ENCODE measurements around the gene DIABLO. TPM values are rescaled to one million over a fixed set of nuclear protein-coding genes. Genes with fewer than 3 reads are reported as not detected.

The DIABLO gene
- total RNA-seq, 1 donor from 2014 or later: 87.6 TPM

DNA sequence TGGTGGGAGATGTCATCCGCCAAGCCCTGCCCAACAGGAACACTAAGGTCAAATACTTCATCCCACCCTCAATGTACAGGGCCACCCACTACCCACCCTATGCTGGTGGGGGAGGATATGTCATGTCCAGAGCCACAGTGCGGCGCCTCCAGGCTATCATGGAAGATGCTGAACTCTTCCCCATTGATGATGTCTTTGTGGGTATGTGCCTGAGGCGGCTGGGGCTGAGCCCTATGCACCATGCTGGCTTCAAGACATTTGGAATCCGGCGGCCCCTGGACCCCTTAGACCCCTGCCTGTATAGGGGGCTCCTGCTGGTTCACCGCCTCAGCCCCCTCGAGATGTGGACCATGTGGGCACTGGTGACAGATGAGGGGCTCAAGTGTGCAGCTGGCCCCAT lies 18.9 kb downstream of the DIABLO start:
- peaks cover 10% of the 10 kb centered on the region for H3K36me3 Mint-ChIP-seq (ENCODE audit: low read depth, unreplicated experiment)
- no peak overlapping the region for H3K27ac ChIP-seq (ENCODE audit: low read depth, low read length)
- no peak for DNase-seq (ENCODE audit: low read depth)
- no peaks in the 10 kb centered on the region for H3K79me2 ChIP-seq (ENCODE audit: insufficient read depth, low read length)
- H3K4me1 Mint-ChIP-seq (ENCODE audit: low read depth, unreplicated experiment): no peaks in the 10 kb centered on the region
- no peaks in the 10 kb centered on the region for H3K9me3 Mint-ChIP-seq (ENCODE audit: unreplicated experiment)
- H3K27me3 Mint-ChIP-seq (ENCODE audit: low read depth, unreplicated experiment): peaks cover 13% of the 10 kb centered on the region
- peaks cover 39% of the 10 kb centered on the region for H4K20me1 ChIP-seq (ENCODE audit: insufficient read depth, low read length)
- H3K27ac Mint-ChIP-seq (ENCODE audit: unreplicated experiment): no peak overlapping the region
- no peak overlapping the region for H3K4me2 ChIP-seq (ENCODE audit: low read length)
- no peak for FAIRE-seq
- peaks cover 6% of the 10 kb centered on the region for H3K4me1 ChIP-seq (ENCODE audit: insufficient read depth, low read length)
- no peaks in the 10 kb centered on the region for H3K9me3 ChIP-seq (ENCODE audit: insufficient read depth, low read depth, low read length)
- no peak overlapping the region for H3K9ac ChIP-seq (ENCODE audit: low read length)
- TF ChIP-seq EZH2 (IDR thresholded peaks at IDR 0.05; ENCODE audit: insufficient read depth, low read length): no peak
- TF ChIP-seq, protein P1, sequence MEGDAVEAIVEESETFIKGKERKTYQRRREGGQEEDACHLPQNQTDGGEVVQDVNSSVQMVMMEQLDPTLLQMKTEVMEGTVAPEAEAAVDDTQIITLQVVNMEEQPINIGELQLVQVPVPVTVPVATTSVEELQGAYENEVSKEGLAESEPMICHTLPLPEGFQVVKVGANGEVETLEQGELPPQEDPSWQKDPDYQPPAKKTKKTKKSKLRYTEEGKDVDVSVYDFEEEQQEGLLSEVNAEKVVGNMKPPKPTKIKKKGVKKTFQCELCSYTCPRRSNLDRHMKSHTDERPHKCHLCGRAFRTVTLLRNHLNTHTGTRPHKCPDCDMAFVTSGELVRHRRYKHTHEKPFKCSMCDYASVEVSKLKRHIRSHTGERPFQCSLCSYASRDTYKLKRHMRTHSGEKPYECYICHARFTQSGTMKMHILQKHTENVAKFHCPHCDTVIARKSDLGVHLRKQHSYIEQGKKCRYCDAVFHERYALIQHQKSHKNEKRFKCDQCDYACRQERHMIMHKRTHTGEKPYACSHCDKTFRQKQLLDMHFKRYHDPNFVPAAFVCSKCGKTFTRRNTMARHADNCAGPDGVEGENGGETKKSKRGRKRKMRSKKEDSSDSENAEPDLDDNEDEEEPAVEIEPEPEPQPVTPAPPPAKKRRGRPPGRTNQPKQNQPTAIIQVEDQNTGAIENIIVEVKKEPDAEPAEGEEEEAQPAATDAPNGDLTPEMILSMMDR (IDR thresholded peaks at IDR 0.05; ENCODE audit: insufficient read depth, low read depth, low read length): no peak
- no peak overlapping the region for H2AFZ ChIP-seq (ENCODE audit: low read depth, low read length)
- no peak overlapping the region for H3K4me3 Mint-ChIP-seq (ENCODE audit: unreplicated experiment)
- H3K4me3 ChIP-seq (ENCODE audit: insufficient read depth, low read depth, low read length): no peak overlapping the region
- H3K36me3 ChIP-seq (ENCODE audit: insufficient read depth, low read length): peaks cover 23% of the 10 kb centered on the region
- peaks cover 20% of the 10 kb centered on the region for H3K27me3 ChIP-seq (ENCODE audit: insufficient read depth, low read length)

DNA sequence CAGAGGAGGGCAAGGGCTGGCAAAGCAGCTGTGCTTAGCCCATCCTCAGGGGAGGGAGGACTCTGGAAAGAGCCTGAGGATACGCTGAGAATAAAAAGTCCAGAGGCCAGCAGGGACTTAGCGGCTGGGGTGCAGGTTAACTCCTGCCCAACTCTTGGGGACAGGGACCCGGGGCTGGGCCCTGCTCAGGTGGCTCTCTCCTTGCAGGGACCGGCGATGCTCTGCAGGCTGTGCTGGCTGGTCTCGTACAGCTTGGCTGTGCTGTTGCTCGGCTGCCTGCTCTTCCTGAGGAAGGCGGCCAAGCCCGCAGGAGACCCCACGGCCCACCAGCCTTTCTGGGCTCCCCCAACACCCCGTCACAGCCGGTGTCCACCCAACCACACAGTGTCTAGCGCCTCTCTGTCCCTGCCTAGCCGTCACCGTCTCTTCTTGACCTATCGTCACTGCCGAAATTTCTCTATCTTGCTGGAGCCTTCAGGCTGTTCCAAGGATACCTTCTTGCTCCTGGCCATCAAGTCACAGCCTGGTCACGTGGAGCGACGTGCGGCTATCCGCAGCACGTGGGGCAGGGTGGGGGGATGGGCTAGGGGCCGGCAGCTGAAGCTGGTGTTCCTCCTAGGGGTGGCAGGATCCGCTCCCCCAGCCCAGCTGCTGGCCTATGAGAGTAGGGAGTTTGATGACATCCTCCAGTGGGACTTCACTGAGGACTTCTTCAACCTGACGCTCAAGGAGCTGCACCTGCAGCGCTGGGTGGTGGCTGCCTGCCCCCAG lies 19.6 kb downstream of the DIABLO start:
- no peak overlapping the region for H3K4me3 Mint-ChIP-seq (ENCODE audit: unreplicated experiment)
- no peak overlapping the region for H3K27ac Mint-ChIP-seq (ENCODE audit: unreplicated experiment)
- DNase-seq (ENCODE audit: low read depth): no peak
- Histone ChIP-seq H3K9me3 (ENCODE audit: insufficient read depth, low read depth, low read length) (no peaks in the 10 kb centered on the region), H3K79me2 (ENCODE audit: insufficient read depth, low read length) (no peaks in the 10 kb centered on the region), H3K9ac (ENCODE audit: low read length) (no peak overlapping the region), H3K27me3 (ENCODE audit: insufficient read depth, low read length) (peaks cover 20% of the 10 kb centered on the region), H2AFZ (ENCODE audit: low read depth, low read length) (no peak overlapping the region), H3K27ac (ENCODE audit: low read depth, low read length) (no peak overlapping the region), H4K20me1 (ENCODE audit: insufficient read depth, low read length) (peaks cover 39% of the 10 kb centered on the region), H3K4me1 (ENCODE audit: insufficient read depth, low read length) (peaks cover 6% of the 10 kb centered on the region), H3K4me2 (ENCODE audit: low read length) (no peak overlapping the region), H3K36me3 (ENCODE audit: insufficient read depth, low read length) (peaks cover 19% of the 10 kb centered on the region), H3K4me3 (ENCODE audit: insufficient read depth, low read depth, low read length) (no peak overlapping the region)
- peaks cover 16% of the 10 kb centered on the region for H3K27me3 Mint-ChIP-seq (ENCODE audit: low read depth, unreplicated experiment)
- peaks cover 10% of the 10 kb centered on the region for H3K36me3 Mint-ChIP-seq (ENCODE audit: low read depth, unreplicated experiment)
- H3K4me1 Mint-ChIP-seq (ENCODE audit: low read depth, unreplicated experiment): no peaks in the 10 kb centered on the region
- TF ChIP-seq, protein P1 (IDR thresholded peaks at IDR 0.05; ENCODE audit: insufficient read depth, low read depth, low read length): no peak
- TF ChIP-seq EZH2 (IDR thresholded peaks at IDR 0.05; ENCODE audit: insufficient read depth, low read length): no peak
- no peak for FAIRE-seq
- peaks cover 2% of the 10 kb centered on the region for H3K9me3 Mint-ChIP-seq (ENCODE audit: unreplicated experiment)

Measured in astrocyte (in vitro differentiated cells and primary cell).